Hypothalamus (tissue), 51 donors: Measurements from ENCODE around the gene SMC1A.
"Not testable (repeated sequence)": the region's sequence is repeated elsewhere in the genome, so short reads cannot be mapped to it uniquely, and the experiment has no call there.

Experiments used
- DNase-seq, 51 donors: peaks; one replicate each; lab custom pipeline; 2025; lab: John Stamatoyannopoulos, UW

The SMC1A gene

DNA sequence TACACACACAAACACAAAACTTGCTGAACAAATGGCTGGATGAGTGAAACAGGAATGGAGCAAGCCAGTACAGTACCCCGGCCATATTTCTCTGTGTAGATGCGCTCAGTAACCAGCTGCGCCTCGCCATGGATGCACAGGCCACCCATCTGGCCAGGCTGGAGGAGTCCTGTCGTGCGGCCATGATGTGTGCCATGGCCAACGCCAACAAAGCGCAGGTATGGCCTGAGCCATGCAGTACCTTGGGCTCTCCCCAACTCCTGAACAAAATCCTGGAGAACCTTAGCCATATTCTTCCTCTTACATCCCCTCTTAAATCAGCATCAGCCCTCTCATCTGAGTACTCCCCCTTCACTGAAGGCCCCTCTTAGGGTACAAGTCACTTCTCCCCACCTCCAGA is 7.3 kb upstream of the SMC1A start:
- DNase-seq: no peak

DNA sequence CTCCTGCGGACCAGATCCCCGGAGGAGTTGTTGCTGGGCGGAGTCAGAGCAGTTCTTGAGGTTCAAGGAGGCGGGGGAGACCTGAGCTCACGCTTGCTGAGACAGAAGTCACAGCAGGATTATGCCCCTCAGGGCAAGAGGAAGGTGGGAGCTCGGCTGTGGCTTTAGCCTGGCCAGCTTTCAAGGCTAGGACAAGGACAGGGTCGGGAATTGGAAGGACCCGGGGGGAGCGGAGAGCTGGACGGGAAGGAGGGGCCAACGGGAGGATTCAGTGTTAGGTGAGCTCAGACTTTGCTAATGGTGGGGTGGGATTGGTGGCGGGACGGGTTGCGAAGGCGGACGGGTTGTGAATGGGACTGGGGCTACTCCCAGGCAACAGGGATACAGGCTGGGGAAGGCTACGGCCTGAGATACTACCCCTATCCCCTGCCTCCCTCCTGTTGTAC is 430 bp upstream of the SMC1A start, which contains the start of gene RIBC1:
RIBC1 (plus strand) TSS at position 13 of the 446 bp plus-strand sequence. CDS start 3,404 bp downstream, outside the sequence.
- peak in 5 of 51 donors; percentile 13 to 47 (median 18) for DNase-seq

DNA sequence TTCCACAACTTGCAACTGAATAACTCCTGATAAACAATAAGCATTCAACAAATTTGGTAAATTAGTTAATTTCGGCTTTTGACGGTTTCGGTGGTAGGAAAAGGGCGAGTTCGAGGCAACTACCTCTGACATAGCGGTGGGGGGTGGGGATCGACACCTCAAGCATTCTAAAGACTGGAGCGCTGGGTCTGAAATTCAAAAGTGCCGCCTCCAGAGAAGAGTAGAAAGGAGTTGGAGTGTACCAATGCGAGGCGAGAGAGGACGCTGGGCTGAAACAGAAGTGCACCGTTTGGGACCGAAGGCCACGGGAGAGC is 725 bp downstream of the SMC1A start:
- DNase-seq: no peak

- no peak for DNase-seq
These were observed 1.3 kb downstream of the SMC1A start for GRCh38 chrX:53421125-53421524.

DNA sequence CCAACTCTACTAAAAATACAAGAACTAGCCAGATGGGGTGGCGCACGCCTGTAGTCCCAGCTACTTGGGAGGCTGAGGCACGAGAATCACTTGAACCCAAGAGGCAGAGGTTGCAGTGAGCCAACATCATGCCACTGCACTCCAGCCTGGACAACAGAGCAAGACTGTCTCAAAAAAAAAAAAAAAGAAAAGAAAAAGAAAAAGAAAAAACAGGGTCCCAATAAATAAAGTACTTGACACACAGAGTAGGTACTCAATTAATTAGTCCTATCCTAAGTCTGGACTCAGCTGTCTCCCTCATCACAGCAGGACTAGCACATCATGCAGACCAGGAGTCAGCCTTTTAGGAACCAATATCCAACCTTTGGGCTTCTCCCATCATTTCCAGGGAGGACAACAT is 2.1 kb downstream of the SMC1A start:
- DNase-seq: not testable (repeated sequence)

DNA sequence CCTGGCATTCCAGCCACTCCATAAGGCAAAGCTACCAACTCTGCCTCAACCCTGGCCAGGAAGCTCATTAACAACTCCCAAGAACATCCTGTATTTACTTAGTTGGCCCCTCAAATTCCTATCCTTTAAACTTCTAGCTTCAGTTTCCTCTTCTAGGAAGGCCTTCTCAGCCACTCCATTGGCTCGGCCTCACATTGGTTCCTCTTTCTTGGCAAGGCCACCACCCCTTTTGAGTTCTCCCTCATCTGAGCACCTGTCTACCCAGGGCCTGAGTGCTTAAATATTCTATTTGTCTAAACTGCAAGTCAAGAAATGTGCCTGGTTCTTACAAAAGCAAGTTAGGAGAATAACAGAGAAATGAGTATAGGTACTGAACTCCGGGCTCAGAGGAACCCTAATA is 10.0 kb downstream of the SMC1A start:
- DNase-seq: no peak

DNA sequence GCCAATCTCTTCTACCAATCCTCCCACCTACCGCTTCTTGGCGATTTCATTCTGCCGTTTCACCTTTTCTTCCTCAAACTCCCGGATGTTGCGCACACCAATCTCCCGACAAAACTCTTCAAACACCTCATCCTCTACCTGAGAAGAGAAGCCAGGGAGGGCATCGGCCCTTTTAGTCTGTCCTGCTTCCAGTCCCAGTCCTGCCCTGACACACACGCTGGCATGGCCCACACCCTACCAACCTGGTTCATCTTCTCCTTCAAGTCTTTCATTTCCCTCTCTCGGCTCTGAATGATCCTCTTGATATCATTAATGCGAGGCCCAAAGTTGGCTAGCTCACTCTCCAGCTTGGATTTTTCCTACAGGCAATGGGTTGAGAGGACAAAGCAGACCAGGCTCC is 18.9 kb downstream of the SMC1A start:
- no peak for DNase-seq

DNA sequence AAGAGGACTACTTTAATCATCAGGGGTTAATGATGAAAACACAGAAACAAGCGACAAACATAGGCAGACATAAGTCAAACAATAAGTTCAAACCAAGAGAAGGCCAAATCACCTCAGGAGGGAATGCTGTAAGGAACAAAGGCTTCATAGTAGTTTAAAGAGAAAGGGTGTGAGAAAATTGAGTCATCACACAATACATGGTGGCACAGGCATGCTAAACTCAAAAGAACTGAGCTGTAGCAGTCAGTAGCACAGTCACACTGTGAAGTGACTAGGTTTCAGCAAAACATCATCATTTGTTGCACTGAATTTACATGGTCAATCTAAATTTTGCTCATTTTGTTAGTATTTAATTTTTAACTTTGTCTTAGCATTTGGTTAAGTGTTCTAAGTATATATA is 24.2 kb downstream of the SMC1A start:
- DNase-seq: no peak

DNA sequence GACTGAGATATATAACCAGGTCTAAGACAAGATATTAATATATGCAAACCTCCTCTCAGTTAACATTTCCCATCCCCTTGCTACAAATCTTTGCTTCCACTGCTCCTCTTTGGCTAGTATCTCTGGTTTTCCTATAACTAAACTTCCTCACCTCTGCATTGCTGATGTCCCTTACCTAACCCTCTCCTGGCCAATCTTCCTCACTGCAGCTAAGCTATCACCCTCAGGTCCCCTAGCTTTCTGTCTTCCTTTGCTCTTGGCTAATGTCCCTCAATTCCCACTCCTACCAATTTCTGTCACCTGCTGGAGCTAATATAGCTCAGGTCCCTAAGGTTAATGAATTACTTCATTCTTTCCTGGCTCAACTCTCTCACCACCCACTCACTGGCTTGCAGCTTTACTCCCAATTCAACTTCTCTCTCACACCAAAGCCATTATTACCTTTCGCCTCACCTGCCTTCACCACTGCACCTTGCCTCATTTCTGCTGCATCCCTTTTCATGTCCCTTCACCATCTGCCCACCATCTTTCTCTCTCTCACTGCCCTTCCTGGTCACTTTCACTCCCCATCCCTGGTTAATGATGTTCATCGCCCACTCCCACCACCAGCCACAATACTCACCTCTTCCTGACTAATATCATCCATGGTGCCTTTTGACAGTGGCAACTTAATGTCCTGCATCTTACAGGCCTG is 26.7 kb downstream of the SMC1A start:
- no peak for DNase-seq

DNA sequence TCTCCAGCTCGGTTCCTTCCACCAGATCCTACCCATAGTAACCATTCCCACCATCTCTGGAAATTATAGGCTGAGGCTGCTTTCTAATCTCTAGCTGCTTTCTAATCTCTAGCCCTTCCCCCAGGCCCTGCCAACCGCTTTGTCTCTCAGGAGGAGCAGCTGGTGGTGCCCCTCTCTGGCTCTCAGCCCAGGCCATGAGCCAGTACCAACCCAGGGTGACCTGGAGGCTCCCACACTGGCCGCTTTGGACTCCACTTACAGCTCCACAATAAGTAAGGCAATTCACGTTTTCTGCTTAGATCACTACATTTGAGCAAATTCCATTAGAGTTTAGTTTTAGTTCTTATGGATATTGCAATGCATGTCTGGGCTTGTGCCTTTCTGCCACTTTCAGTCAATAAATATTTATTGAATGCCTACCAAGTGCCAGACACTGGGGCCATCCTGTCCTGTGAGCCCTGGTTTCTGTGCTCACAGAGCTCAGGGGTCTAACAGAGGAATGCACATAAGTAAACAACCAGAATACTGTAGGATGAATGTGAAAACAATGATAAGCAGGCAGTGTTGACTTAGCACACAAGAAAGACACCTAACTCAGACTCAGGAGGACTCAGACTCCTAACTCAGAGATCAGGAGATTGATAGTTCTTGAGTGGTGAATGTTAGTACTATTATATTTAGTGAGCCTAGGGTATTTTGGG is 38.9 kb downstream of the SMC1A start:
- no peak for DNase-seq

DNA sequence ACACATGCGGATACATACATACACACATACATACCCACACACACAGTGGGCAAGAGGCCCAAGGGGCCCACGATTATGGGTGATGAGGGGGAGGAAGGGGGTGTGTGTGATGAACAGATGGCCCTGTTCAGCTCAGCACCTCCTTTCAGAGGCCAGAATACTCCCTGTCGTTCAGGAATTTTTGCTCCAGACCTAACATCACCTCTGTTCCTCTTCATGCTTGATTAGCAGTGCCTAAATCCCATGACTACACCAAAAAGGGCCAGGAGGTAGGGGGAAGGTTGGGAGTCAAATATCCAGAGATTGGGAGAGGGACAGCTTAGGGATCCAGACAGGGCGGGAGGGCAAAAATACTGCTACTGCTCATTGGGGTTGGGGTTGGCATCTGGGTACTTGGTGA is 42.7 kb downstream of the SMC1A start:
- DNase-seq: no peak

DNA sequence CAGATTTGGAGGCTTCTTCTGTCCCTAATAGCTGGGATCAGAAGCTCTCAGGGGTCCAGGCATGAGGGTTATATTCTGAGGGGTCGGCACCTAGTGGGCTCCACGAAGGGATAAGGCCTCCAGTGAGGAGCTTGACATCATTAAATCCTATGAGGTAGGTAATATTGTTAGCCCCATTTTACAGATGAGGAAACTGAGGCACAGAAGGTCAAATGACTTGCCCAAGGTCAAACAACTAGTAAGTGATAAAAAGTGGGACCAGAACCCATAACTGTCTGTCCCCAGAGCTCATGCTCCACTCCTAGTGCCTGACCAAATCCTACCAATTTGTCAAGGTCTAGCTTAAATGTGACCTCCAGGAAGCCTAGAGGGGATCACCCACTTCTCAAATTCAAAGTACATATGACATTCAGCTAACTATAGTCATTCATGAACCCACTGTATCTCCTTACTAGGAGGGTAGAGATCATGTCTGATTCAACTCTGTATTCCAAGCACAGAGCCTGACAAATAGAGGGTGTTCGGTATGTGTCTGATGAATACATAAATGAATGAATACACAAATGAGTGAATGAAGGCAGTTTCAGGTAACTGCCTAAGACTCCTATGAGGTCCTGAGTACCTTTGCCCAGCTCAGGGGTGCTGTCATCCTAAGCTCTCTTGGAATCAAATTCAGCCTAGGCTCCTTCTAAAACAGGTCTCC is 43.3 kb downstream of the SMC1A start:
- DNase-seq: no peak

DNA sequence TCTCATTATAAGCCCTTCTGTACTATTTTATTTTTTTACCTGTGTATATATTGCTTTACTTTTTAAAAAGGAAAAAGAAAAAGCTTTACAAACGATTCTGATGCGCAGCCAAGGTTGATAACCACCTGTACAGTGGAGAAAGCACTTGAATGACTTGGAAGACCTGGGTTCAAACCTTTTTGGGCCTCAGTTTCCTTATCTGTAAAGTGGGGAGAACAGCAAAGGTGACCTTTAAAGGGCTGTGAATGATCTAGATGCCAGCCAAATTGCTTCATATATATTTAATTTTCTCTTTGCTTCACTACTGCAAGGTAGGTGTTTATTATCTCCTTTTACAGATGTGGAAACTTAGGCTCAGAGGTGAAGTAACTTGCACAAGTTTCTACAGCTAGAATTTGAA is 45.0 kb downstream of the SMC1A start:
- DNase-seq: no peak

GRCh38 chrX:53376888-53377287 is 45.6 kb downstream of the SMC1A start:
- DNase-seq: no peak

DNA sequence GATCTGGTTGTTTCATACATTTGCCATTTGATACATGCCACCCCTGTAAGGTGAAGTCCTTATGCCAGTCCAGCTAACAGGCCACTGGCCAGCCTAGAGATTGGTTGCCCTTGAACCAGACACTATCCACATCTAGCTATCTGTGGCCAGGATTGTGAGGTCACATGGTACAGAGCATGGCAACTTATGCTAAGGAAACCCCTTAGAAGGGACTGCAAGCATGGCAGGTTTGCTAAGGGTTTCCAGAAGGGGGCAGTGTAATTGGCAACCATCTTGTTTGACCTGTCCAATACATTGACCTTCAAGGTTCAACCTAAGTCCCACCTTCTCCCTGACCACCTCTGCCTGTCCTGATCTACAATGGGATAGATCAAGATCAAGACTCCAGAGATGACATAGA is 47.5 kb downstream of the SMC1A start:
- DNase-seq: no peak

- peak in 2 of 51 donors; percentile 6 to 17 for DNase-seq
These were observed 48.1 kb downstream of the SMC1A start for GRCh38 chrX:53374222-53374820.

- no peak for DNase-seq
These were observed 49.1 kb downstream of the SMC1A start for GRCh38 chrX:53373307-53373706.

DNA sequence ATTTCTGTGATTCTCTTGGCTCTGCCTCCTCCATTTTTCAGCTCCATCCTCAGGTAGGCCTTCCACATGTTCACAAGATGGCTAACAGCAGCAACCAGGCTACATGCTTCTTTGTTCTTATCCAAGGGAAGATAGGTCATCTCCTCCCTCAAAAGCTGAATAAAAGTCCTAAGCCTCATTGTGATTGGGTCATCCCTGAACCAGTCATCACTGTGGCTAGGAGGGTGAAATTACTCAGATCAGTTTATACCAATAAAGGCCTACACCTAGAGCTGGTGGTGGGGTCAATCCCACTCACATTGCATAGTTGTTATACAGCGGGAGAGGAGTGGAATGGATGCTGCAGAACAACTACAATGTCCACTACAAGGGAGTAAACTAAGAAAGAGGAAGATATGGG is 56.0 kb downstream of the SMC1A start:
- not testable (repeated sequence) for DNase-seq

DNA sequence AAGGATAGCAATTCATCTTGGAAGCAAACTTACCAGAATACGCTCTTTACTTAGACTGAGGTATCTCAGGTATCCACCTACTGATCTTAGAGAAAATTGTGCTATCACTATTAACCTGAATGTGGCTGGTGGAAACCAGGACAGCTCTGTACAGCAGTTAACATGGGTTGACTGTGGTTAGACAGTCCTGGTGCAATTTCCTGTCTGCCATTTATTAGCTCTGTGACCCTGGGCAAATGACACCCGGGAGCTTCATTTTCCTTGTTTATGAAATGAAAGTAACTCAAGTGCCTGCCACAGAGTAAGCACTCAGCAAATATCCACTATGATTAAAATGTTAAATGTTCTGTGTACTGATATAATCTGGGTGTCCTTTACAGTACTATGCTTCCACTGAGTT is 60.0 kb downstream of the SMC1A start:
- no peak for DNase-seq

- DNase-seq: peak in 18 of 51 donors; percentile 0 to 25 (median 4)
These were observed 64.5 kb downstream of the SMC1A start for GRCh38 chrX:53357799-53358530.

DNA sequence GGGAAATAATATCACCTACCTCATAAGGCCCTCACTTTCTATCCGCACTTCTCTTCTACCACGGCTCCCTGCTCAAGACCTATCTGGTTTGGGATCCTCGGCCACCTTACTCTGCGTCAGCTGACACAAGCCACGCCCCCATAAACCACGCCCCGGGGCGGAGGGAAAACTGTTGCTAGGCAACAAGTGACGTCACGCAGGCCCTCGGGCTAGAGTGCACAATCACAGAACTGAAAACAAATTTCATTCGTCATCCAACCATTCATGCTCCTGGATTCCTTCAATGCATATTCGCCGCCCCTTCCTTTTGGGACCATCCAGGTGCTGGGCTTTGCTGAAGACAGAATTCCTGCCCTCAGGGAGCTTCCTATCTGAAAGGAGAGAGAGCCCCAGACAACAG is 66.3 kb downstream of the SMC1A start:
- no peak for DNase-seq
